ENCODE measurements around the gene ABHD16A.

ABHD16A gene

DNA sequence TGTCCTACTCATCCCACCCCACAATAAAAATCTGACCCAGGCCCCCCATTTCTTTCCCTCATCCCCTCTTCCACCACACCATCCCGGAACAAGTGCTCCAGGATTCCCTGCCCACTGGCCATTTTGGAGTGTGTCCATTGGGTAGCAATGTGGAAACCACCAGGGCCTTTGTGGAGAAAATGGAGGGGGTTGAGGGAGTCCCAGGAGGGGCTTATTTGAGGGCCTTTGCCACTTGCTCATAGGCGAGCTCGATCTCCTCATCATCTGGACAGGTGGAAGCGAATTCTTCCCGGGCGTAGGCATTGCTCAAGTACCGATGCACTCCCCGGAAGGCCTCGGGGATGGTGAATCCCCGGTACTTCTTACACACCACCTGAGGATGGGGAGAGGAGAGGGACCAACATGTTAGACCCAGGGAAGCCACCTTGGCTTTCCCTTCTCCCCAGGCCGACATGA, 27.5 kb upstream of the ABHD16A start:
- no peak for DNase-seq

DNA sequence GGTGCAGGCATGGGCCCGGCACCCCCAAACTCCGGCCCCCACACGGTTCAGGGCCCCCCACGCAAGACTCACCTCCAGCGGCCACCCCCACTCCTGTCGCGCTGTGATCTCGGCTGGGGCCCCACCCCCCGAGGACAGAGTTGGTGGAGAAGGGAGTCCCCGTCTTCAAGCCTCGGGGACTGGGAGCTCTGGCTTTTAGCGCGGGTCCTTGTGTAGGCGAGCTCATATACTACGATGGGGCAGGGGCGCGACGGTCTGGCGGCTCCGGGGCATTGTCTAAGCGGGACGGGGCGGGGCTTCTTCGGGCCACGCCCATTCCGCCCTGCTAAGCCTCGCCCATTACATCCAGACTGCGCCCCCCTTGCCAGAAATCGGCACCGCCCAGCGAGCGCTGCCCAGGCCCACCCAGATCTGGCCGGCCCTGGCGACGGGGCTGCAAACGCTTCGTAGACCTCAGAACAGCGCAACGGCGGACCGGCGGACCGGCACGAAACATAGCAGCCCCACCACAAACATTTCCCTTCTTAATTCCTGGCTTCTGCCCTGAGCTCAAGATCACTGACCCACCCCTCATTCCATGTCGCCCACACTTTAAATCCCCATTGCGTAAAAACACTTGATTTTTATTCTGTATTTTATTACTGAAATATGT, 27.0 kb upstream of the ABHD16A start:
- peak; percentile 68 for DNase-seq

DNA sequence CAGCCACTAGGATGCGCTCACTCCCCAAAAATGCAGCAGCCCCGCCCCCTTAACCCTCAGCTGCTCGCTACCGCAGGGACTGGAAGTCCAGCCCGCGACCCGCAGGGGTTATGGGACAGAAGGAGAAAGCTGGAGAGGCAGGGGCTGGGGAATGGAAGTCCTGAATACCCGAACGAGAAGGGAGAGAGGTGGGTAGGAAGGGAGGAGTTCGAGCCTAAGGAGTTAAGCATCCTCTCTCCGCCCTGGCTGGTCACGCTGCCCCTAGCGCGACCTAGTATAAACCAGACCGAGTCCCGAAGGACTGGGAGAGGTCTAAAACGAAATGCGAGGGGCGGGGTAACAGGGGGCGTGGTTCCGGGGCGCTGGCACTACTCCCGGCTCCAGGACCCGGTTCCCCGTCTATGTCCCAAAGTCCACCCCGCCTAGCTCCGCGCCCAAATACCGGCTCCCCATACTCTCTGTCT, 26.4 kb upstream of the ABHD16A start:
- DNase-seq, result peak; percentile 78

DNA sequence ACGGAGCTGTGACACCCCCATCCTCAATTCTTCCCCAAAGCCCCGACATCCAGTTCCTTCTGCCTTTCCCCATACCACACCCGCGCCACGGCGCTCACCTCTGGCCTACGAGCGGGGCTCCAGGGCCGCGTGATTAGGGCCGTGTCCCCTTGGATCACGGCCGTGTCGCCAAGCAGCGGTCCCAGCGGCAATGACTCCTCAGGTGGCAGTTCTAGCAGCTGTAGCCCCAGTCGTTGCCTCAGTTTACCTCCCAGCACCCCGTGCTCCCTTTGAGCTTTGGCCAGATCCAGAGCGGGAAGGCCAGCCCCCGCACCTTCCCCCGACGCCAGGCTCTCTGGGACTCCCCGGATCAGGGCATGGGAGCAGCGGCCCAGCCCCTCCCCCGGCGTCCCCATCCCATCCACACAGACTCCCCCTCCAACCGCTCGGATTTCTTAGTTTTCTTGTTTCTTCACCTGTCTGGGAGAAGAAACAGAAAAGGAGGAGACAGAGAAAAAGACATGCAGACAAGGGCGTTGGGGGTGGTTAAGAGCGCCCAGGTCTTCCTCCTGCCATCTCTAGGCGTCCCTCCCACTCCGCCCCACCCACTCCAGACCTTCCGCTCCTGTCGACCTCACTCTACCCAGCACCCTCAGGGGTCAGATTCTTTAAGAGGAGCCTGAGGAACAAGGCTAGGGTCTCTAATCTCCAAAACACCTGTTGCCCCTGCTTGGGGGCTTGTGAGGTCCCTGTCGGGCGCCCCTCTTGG, 25.8 kb upstream of the ABHD16A start, which contains the start of gene DDAH2:
Gene DDAH2, minus strand, starts transcription at position 533 of the 748 bp plus-strand sequence. Its CDS starts 138 bp downstream, at position 395.
- no peak for DNase-seq

DNA sequence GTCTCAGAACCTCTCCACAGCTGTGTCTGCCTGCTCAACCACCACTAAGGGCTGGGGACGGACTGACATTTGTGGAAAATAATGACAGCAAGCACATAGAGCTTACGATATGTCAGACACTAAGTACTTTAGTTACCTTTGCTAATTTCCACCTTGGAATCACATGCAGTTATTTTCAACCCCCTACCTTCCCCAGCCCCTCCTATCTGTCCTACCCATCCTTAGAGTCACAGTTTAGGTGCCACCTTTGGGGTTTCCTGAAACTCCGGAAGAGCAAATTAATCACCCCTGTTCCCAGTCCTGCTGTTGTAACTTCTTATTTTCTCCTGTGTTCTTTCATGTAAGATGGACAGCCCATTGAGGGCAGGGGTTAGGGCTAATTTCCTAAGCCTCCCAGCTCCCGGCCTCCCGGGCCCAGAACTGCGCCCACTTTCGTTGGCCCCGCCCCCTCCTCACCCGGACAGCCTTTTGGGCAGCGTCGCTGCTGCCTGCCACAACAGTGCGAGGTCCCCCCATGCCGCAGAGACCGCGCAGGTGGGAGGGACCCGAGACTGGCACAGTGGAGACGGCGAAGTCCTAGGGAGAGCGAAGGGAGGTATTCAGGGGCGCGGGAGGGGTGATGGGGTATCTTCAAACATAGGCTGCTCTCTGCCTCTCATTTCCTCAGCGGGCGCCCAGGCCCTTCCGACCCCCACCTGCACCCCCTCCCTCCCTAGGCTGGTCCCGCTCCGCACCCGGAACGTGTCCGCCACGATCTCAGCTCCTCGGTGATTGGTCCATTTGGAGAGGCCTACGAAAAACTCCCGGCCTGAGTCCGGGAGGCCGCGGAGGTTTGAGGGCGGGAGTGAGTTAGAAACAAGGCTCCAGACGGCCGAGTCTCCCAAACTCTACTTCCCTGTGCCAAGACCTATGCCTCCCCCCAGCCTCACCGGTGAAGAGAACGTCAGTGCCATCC, 24.9 kb upstream of the ABHD16A start:
- DNase-seq, result no peak

DNA sequence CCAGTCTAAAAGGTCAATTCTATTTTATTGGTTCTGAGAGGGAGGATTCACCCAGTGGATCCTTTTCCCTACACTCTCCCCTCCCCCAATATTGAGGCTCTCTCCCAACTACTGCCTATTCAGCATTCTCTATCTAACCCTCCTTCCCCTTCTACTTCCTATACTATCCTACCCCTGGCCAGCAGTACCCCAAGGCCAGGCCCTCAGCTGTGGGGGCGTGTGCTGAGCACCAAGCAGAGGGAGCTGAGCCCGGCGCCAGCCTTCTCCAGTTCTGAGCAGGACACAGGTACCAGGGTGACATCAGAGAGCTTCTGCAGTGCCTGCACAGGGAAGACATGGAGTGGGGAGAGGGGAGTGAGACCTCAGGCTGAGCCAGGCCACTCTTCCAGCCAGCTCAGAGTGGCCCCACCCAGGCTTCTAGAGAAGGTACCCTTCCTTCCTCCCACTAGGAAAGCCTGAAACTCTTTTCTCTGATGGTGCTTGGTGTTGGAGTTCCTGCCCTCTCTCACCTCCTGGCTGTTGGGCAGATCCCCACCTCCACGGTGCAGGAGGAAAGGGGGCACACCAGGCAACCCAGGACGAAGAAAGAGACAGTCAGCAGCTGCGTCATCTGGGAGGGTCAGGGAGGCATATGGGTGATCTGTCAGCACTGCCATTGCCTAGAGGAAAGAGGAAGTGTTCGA, 24.1 kb upstream of the ABHD16A start:
- DNase-seq, result no peak

DNA sequence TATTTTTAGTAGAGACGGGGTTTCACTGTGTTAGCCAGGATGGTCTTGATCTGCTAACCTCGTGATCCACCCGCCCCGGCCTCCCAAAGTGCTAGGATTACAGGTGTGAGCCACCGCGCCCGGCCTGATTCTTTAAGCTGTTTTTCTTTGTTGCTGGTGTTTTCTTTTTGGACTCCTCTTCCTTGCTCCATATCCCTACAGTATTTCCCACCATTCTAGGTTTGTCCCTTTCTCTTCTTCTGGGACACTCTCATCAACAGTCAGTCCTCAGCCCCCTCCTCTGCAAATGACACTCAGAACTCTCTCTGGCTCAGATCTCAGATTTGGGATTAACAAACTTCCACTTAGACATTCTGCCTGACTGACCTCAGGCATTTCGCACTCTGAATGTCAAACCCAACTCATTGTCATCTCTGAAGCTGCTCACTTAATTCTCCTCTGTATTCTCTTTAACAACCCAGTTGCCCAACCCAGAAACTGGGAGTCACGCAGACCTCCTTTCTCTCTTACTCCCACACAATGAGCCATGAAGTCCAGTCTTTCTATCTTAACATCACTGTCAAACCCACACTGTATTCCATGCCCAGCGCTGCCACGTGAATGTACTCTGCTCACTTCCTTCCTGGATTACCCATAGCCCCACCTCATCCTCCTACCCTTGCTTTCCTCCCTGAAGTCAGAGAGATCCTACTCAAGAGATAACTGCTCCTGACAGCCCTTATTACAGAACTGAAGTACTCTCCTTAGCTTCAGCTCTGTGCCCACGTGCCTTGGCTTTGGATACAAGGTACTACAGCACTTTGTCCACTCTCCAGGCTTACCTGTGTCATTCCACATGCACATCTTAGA, 22.6 kb upstream of the ABHD16A start:
- DNase-seq, result no peak

DNA sequence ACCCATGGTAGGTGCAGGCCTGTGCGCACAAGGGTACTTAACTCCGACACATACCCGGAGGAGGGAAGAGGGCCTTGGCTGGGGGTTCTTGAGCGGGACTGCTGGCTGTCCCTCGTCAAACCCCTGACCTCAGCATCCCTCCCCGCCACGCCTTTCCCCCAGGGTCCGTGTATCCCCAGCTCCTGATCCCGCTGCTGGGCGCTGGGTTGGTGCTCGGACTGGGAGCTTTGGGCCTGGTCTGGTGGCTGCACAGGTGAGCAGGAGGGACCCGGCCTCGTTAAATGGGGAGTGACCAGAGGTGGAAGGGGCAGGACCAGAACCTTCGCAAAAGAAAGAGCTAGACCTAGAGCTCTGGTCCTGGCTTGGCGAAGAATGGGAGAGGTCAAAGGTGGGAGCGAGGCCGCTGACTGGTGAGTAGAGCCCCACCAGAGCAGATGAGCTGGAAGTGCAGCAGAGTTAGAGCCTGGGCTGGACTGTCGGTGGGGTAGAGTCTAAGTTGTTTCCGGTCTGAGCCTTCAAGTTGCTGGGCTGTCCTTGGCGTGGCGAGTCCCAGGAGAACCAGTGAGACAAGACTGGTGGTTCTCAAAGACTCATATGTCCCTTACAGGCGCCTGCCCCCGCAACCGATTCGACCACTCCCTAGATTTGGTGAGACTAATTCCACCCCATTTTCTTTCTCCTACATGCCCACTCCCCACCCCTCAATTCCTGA, 21.0 kb upstream of the ABHD16A start:
- no peak for DNase-seq

DNA sequence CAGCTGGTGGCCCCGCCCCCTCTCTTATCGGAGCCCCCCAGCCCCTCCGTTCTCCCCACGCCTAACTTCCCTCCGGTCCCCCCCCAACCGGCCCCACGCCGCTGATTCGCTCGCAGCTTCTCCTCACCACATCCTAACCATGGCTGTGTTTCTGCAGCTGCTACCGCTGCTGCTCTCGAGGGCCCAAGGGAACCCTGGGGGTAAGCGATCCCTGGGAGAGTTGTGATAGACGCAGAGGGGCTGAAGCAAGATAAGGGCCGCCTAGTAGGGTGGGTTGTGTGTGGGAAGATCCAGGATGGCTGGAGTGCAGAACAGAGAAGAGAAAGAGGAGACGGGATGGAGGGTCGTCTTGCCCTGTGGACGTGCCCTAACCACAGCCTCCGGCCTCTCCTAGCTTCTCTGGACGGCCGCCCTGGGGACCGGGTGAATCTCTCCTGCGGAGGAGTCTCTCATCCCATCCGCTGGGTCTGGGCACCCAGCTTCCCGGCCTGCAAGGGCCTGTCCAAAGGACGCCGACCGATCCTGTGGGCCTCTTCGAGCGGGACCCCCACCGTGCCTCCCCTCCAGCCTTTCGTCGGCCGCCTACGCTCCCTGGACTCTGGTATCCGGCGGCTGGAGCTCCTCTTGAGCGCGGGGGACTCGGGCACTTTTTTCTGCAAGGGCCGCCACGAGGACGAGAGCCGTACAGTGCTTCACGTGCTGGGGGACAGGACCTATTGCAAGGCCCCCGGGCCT, 20.3 kb upstream of the ABHD16A start, which contains the start of gene MPIG6B:
Gene MPIG6B, plus strand, starts transcription at position 129 of the 735 bp plus-strand sequence. Its CDS starts 11 bp downstream, at position 140.
- DNase-seq, result no peak

DNA sequence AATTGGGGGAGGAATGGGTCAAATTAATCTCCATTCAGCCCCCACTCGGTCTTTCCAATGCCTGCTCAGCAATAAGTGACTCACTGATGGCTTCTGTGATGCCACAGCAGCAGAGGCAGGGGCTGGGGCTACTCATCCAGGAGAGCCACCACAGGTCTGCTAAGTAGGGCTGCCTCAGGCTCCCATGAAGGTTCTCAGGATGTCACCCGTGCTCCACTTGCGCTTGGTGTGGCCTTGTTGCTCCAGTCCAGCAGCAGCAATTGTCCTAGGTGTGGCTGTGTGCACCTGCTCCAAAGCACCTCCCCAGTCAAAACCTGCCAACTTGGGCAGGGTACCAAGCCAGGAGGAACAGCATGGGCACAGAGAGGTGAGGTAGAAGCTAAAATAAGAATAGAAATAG, 19.0 kb upstream of the ABHD16A start:
- no peak for DNase-seq

DNA sequence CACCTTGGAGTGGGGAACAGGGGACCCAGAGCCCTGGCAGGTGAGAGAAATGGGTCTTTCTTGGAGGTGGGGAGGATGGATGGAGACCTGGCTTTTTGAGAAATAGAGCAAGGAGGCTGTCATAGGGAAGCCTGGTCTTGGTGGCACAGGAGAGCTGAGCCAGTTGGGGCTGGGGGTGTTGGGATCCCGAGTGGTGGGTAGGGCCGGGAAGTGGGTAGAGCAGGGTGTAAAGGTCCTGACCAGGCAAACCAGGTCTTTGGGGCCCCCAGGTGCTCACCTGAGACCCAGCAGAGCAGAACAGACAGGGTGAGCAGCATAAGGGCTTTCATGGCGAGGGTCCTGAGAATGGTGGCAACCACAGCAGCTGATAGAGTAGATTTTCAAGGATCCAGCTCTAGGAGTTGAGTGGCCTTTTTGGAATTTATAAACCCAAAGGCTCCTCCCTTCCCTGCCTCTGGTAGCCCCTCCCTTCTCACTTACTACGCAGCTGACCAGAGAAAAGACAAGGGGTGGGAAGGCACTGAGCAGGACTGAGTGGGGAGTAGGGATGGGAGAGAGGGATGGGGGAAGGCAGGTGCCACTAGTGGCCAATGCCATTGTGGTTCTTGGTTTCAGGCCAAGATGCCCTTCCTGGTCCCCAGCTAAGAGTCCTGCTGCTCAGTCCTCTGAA, 18.4 kb upstream of the ABHD16A start, which contains the start of gene LY6G6C:
Gene LY6G6C, minus strand, starts transcription at position 396 of the 670 bp plus-strand sequence. Its CDS starts 67 bp downstream, at position 329.
- no peak for DNase-seq

DNA sequence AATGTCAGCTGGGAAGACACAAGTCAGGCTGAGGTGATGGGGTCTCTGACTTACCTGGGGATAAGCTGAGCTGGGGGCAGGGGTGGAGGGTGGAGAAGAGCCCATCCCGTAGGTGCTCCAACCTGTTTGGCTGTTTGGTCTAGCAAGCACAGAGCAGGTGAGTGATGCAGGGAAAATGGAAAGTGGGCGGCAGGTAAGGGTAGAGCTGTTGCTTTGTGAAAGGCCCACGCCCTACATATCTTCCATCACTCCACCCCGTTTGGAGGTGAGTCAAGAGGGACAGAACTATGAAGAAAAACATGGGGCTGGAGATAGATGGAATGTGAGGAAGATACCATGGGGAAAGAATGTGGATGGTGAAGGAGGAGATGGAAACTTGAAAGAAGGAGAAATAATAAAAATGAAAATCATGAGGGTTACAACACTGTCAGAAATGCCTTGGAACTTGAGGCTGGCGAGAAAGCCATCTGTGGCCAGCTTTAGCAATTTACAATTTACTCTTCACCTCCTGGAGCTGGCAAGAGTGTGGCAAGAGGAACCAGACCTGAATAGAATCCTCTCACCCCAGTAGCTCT, 17.2 kb upstream of the ABHD16A start:
- DNase-seq, result no peak

DNA sequence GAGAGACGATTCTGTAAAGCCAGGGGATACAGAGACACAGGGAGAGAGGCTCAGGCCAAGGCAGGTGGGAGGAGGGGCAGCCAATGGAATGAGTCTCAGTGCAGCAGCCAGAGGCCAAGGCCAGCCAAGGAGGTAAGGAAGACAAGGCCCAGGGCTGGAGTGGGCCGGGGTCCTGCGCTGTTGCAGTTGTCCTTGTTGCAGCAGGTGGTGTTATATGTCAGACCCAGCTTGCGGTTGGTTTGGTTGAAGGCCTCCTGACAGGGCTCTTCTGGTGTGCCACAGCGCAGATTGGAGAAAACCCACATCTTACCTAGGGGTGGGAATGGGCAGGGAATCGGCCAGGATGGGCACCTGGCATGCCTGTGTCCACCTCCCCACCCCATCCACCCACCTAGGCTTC, 15.9 kb upstream of the ABHD16A start:
- DNase-seq, result no peak

DNA sequence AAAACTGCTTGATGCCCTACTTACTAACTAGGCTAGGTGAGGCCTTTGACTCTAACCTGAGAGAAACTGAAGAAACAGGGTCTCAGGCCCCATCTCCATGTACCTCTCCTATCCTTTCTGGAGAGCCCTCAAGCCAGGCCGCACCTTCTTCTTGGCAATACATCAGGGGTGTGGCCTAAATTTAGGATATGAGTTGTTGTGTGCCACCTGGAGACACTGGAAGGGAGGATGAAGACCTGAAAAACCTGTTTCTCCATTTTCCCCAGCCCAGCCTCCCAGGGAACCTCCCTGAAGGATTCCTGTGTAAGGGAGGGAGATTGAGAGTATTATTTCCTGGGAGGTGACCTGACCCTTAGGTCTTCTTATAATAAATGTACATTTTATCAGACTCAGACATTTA, 15.1 kb upstream of the ABHD16A start:
- DNase-seq, result no peak

DNA sequence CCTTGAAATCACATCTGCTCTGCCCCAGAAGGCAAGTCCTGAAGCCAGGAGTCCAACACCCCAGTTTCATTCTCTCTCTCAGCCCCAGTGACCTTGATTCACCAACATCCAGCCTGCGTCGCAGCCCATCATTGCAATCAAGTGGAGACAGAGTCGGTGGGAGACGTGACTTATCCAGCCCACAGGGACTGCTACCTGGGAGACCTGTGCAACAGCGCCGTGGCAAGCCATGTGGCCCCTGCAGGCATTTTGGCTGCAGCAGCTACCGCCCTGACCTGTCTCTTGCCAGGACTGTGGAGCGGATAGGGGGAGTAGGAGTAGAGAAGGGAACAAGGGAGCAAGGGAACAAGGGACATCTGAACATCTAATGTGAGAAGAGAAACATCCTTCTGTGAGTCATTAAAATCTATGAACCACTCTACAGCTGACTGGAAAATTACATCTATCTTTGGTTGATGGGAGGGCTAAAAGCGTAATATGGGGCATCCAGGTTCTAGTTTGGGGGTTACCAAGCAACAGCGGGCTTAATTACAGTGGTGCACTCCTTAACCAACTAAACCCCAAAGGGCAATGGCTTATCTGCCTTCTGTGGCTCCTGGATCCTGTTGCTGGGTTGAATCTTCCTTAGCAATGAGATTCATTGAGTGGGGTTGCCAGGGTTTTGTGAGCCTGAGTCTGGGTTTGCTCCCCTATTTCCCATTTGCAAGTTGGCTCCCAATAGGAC, 14.5 kb upstream of the ABHD16A start:
- no peak for DNase-seq

DNA sequence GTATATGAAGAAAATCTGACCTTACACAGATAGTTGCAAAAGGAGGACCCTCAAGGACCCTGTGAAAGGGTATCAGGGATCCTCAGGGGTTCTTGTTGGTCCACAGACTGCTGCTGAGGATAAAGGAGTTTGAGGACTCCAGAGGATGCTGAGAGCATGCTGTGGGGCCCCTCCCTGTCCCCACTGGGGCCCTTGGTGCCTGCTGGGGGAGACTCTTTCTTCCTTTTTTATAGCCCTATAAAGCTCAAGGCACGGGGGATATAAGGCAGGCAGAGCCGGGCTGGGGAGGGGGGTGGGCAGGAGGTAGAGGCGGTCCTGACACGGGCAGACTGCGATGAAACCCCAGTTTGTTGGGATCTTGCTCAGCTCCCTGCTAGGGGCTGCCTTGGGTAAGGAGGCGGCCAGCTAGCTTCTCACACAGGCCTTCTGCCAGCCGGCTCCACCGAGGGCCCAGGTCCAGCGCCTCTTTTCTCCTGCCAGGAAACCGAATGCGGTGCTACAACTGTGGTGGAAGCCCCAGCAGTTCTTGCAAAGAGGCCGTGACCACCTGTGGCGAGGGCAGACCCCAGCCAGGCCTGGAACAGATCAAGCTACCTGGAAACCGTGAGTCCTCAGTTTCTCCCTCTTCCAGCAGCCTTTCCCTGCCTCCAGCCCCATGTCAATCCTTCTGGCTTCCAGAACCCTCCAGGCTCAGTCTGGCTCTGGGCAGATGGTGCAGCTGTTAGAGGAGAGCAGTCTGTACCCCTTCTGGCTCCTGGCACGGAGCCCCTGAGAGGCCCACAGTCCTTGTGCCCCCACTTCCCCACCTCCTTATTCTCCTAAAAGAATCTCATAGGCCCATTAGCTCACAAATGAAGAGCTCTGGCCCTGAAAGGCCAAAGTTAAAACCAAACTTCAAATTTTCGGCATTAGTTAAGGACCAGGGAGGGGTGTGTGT, 12.2 kb upstream of the ABHD16A start, which contains the start of gene LY6G6D:
Gene LY6G6D, plus strand, starts transcription at position 327 of the 937 bp plus-strand sequence. Its CDS starts 8 bp downstream, at position 335.
- no peak for DNase-seq
